Measurements from ENCODE around the gene PPIF.

The PPIF gene

DNA sequence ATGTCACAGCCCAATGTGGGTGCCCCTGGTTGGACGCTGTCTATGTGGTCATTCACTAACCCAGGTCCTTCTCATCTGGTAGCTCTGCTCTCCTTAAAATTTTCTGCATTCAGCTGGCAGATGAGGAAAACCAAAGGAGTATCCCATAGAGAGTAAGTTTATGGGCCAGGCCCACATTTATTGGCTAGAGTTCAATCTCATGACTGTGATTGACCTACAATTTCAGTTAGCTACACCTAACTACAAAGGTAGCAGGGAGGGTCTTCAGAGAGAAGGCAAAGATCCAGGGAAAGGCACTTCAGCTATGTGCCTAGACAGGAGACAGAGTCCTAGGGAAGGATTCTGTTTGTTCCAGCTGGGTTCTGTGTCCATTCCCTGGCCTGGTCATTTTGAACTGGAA lies 23.7 kb upstream of the PPIF start:
- peaks cover 29% of the 10 kb centered on the region for H3K4me1 ChIP-seq (ENCODE audit: insufficient read depth, poor library complexity, severe bottlenecking)
- H3K9me3 ChIP-seq (ENCODE audit: severe bottlenecking), result no peaks in the 10 kb centered on the region
- ATAC-seq (ENCODE audit: low read depth) (no peak), DNase-seq (ENCODE audit: low spot score) (no peak)
- H3K4me3 ChIP-seq (ENCODE audit: severe bottlenecking), result no peak overlapping the region
- peak overlapping the region; percentile 66 for H3K27ac ChIP-seq (ENCODE audit: poor library complexity, severe bottlenecking)
- no peaks in the 10 kb centered on the region for H3K27me3 ChIP-seq (ENCODE audit: insufficient read depth, poor library complexity, severe bottlenecking)
- no peak for TF ChIP-seq CTCF (IDR thresholded peaks at IDR 0.05; ENCODE audit: poor library complexity, severe bottlenecking)
- no peaks in the 10 kb centered on the region for H3K36me3 ChIP-seq (ENCODE audit: low read depth)

DNA sequence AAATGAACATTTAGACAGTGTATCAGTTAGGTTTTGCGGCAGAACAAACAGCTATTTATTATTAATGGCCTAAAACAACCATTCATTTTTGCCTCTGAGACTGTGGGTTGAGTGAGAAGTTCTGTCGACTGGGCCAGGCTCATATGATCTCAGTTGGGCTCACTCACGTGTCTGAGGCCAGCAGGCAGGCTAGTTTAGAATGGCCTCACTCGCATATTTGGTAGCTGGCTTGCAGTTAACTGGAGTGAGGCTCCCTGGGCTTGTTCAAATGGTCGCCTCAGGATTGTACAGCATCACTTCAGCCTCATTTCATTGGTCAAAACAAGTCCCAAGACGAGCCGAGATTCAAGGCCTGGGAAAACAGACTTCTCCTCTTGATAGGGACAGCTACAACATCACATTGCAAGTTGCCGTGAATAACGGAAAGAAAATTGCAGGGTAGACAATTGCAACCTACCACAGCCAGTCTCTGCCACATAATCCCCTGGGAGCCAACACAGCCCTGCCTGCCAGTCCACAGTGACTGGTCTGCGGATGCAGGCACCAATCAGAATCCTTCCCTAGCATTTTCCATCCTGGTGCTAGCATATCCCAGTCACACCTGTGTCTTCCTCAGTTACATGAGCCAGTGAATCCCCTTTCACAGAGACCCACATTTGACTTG lies 23.1 kb upstream of the PPIF start:
- Histone ChIP-seq H3K9me3 (ENCODE audit: severe bottlenecking) (no peaks in the 10 kb centered on the region), H3K4me1 (ENCODE audit: insufficient read depth, poor library complexity, severe bottlenecking) (peaks cover 35% of the 10 kb centered on the region), H3K27me3 (ENCODE audit: insufficient read depth, poor library complexity, severe bottlenecking) (no peaks in the 10 kb centered on the region), H3K4me3 (ENCODE audit: severe bottlenecking) (no peak overlapping the region), H3K36me3 (ENCODE audit: low read depth) (no peaks in the 10 kb centered on the region), H3K27ac (ENCODE audit: poor library complexity, severe bottlenecking) (no peak overlapping the region)
- no peak for TF ChIP-seq CTCF (IDR thresholded peaks at IDR 0.05; ENCODE audit: poor library complexity, severe bottlenecking)
- ATAC-seq (ENCODE audit: low read depth) (no peak), DNase-seq (ENCODE audit: low spot score) (no peak)

- no peaks in the 10 kb centered on the region for H3K27me3 ChIP-seq (ENCODE audit: insufficient read depth, poor library complexity, severe bottlenecking)
- TF ChIP-seq CTCF (IDR thresholded peaks at IDR 0.05; ENCODE audit: poor library complexity, severe bottlenecking), result no peak
- no peaks in the 10 kb centered on the region for H3K9me3 ChIP-seq (ENCODE audit: severe bottlenecking)
- ATAC-seq (ENCODE audit: low read depth) (no peak), DNase-seq (ENCODE audit: low spot score) (no peak)
- H3K4me1 ChIP-seq (ENCODE audit: insufficient read depth, poor library complexity, severe bottlenecking), result peaks cover 30% of the 10 kb centered on the region
- H3K27ac ChIP-seq (ENCODE audit: poor library complexity, severe bottlenecking), result no peak overlapping the region
- H3K4me3 ChIP-seq (ENCODE audit: severe bottlenecking), result no peak overlapping the region
- H3K36me3 ChIP-seq (ENCODE audit: low read depth), result no peaks in the 10 kb centered on the region
Measured at GRCh38 chr10:79326361-79327089, 20.7 kb upstream of the PPIF start.

DNA sequence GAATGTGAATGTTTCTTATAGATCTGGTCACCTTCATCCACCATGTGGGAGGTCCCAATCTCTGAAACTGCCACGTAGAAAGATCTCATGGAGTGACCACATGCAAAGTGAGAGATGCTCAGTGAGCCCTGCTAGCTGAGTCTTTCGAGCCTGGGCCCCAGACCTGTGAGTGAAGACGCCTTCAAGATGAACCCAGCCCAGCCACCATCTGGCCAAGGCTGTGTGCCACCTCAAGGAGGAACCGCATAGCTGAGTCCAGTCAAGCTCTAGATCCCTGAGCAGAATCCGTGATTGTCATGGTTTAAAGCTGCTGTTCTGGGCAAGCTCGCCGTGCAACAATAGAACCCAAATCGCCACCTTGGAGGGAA lies 20.2 kb upstream of the PPIF start:
- Histone ChIP-seq H3K4me3 (ENCODE audit: severe bottlenecking) (no peak overlapping the region), H3K9me3 (ENCODE audit: severe bottlenecking) (peaks cover 1% of the 10 kb centered on the region), H3K4me1 (ENCODE audit: insufficient read depth, poor library complexity, severe bottlenecking) (peaks cover 30% of the 10 kb centered on the region), H3K27ac (ENCODE audit: poor library complexity, severe bottlenecking) (no peak overlapping the region), H3K36me3 (ENCODE audit: low read depth) (no peaks in the 10 kb centered on the region), H3K27me3 (ENCODE audit: insufficient read depth, poor library complexity, severe bottlenecking) (no peaks in the 10 kb centered on the region)
- TF ChIP-seq CTCF (IDR thresholded peaks at IDR 0.05; ENCODE audit: poor library complexity, severe bottlenecking), result no peak
- ATAC-seq (ENCODE audit: low read depth) (no peak), DNase-seq (ENCODE audit: low spot score) (no peak)

- Histone ChIP-seq H3K27ac (ENCODE audit: poor library complexity, severe bottlenecking) (no peak overlapping the region), H3K4me1 (ENCODE audit: insufficient read depth, poor library complexity, severe bottlenecking) (peaks cover 25% of the 10 kb centered on the region)
- TF ChIP-seq CTCF (IDR thresholded peaks at IDR 0.05; ENCODE audit: poor library complexity, severe bottlenecking), result no peak
Measured at GRCh38 chr10:79328147-79328701, 19.0 kb upstream of the PPIF start.

More at GRCh38 chr10:79328147-79328701, 19.0 kb upstream of the PPIF start:
- DNase-seq (ENCODE audit: low spot score) (peak; percentile 19), ATAC-seq (ENCODE audit: low read depth) (no peak)
- Histone ChIP-seq H3K9me3 (ENCODE audit: severe bottlenecking) (peaks cover 2% of the 10 kb centered on the region), H3K27me3 (ENCODE audit: insufficient read depth, poor library complexity, severe bottlenecking) (no peaks in the 10 kb centered on the region), H3K36me3 (ENCODE audit: low read depth) (no peaks in the 10 kb centered on the region), H3K4me3 (ENCODE audit: severe bottlenecking) (no peak overlapping the region)
